Dermis microvascular lymphatic vessel endothelial cell (primary cell): ENCODE measurements around the gene PAX5. TPM values are rescaled to one million over a fixed set of nuclear protein-coding genes. Genes with fewer than 3 reads are reported as not detected.

ENCODE experiments used
- DNase-seq, 2 donors: peaks; one replicate each; pipeline versions ENCODE4 v3.0.0 to v3.0.0-alpha.2; 2010; ENCODE audit warnings: low read depth in 2 of 2
- total RNA-seq: library from RNA; depleted of rRNA; stranded (reverse); fragments of >200 nt; gene quantifications from 2 replicates; pipeline ENCODE4 v1.2.1, GENCODE V29; 2014

Gene PAX5
- total RNA-seq, 1 donor from 2014 or later, result not detected

- DNase-seq, result no peak
Observed at GRCh38 chr9:37037503-37038301, 3.6 kb upstream of the PAX5 start.

DNA sequence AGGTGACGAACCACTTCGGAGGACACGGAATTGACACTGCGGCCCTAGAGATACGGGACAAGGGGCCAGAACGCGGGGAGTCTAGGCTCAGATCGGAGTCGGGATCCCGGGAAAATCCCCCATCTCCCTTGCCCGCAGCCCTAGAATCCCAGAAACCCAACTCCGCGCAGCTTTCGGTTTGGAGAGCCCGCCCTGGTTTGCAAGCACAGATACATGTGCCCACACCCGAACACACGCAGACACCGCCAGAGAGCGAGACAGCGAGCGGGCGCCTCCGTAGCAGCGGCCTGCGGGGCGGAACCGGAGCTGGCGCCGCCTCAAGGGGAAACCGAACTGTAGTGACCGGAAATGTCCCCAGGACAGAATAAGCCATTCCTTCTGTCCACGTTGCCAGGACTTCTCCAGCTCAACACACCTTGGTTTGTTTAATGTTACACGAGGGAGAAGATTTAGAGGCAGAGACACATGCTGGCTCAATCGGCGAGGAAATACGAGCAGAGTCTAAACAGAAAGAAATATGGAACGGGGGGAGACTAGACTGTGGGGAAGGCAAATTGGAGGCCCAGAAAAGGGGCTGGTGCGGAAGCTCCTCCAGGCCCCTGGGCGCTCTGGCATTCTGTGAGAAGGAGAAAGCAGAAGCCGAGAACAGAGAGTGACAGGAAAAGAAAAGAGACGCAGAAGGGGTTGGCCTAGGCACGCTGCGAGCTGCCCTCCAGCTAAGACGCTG, 2.9 kb upstream of the PAX5 start:
- peak in 1 of 2 donors; percentile 24 for DNase-seq

GRCh38 chr9:37036371-37036775, 2.3 kb upstream of the PAX5 start:
- no peak for DNase-seq

- DNase-seq, result no peak
Observed at GRCh38 chr9:37035648-37036370, 1.7 kb upstream of the PAX5 start.

DNA sequence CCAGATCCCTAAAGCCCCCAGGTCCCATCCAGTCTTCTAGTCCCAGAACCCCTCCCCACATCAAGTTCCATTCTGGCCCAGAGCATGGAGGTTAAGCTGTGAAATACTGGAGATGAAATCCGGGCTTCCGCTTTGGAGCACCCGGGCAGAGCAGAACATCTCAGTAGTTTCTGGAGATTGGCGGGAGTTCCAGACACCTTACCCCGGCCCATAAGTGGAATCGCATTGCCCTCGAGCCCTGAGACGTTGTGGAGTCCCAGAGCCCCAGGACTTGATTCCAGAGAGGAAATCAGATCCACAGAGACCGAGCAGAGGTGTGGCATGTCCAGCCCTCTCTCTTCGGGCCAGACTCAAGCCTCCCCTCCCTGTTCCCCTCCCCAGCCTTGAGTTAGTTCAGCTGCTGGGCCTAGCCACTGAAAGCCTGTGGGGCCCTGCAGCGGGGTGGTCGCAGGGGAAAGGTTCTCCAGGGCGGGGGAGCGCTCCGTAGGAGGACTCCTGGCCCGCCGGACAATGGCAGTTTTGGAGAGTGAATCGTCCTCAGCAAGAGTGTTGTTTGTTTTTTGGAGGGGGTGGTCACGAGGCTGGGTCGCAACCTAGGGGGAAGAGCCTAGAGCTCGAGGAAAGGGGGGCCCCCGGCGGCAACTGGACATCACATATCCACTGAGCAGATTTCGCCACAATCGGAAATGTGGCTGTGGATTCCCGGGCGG, 1.0 kb upstream of the PAX5 start:
- no peak for DNase-seq

GRCh38 chr9:37034305-37034937, 353 bp upstream of the PAX5 start:
- DNase-seq, result peak in 1 of 2 donors; percentile 17

- no peak for DNase-seq
Observed at GRCh38 chr9:37033141-37033540, 927 bp downstream of the PAX5 start.

- no peak for DNase-seq
Observed at GRCh38 chr9:37032713-37033112, 1.4 kb downstream of the PAX5 start.

DNA sequence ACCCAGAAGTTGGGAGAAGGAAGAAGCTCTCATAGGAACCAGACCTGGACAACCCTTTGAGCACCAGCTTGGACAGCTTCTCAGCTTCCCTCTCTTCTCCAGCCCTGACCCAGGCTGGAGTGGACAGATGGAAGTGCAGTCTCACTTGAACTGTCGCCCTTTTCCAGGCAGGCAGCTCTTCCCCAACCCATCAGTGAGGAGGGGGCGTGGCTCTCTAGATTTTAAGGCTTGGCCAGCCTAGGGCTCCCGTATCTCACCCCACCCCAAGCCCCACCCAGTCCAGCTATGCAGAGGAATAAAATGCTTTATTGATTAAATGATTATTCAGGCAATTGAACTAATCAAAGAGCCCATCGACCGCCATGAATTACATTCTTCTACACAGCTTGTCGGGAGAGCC, 2.2 kb downstream of the PAX5 start:
- no peak for DNase-seq

DNA sequence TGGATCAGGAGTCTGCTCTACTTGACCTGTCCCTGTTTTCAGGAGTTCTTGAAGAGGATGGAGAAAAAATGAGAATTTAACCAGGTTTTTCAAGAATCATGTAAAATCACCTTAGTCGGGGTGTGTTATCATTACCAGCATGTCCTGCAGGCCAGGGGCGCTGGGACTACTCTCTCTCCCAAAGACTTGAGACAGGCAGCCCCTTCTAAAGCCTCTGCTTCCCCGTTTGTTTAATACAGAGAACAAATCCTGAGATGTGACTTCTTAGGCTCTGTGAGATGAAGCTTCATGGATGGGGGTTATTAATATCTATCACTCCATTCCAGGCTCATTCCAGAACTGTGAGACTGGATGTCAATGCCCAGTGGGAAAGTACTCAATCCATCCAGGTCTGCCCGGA, 3.0 kb downstream of the PAX5 start:
- DNase-seq, result no peak

GRCh38 chr9:37030611-37030939, 3.5 kb downstream of the PAX5 start:
- DNase-seq, result no peak

DNA sequence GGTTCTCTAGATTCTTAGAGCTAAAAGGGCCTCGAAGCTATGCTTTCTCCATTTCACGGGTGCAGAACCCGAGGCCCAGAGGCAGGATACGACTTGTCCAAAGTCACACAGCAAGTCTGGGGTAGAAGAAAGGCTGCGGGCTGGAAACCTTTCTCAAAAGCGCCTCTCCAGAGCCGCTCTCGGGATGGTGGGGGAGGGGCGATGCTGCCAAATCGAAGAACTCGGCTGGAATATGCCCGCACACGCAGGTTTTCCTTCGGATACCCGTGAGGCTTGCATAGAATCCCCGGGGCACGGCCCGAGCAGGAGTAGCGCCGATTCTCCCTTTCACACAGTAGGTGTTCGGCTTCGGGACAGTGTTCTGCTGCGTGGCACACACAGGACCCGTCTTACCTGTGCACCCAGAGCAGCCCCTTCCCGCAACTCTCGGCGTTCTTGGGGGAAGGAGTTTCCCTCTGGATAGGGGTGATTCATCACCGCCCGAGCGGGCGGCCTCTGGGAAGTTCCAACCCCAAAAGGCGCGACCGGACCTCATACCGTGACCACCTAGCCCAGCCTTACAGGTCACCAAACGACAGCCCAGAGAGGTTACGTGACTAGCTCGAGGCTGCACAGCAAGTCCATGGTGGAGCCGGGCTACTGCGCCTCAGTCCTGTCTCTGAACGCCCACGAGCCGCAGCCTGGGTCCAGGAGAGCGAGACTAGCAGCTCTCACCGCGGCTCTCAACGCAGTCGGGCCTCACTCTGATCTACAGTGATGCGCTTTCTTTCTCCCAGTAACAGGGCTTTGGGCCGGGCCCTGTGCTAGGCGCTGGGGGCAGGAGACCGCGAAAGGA, 4.1 kb downstream of the PAX5 start:
- DNase-seq, result no peak

DNA sequence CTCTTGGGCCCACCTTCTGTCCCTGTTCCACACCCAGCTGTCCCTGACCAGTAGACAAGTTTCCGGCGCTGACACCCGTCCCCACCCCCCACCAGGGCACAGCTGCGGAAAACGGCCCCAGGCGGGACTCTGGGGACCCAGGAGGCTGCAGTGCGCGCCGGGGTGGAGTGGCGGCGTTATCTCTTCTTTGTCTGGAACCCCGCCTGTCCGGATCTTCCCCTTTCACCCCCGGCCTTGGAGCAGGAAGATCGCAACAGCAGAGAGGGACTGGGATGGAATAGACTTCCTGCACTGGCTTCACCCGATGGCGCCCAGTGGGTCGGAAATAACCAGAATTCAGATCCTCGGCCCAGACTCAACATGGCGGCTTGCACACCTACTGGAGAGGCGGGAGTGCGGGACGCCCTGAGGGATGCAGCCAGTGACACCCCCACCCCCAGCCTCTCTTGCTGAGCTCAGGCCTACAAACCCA, 4.7 kb downstream of the PAX5 start:
- DNase-seq, result no peak

GRCh38 chr9:37028420-37029031, 5.5 kb downstream of the PAX5 start:
- DNase-seq, result no peak

- DNase-seq, result peak; percentile 84 to 97
Observed at GRCh38 chr9:37027582-37028419, 6.3 kb downstream of the PAX5 start.

- no peak for DNase-seq
Observed at GRCh38 chr9:37026931-37027581, 7.0 kb downstream of the PAX5 start.

DNA sequence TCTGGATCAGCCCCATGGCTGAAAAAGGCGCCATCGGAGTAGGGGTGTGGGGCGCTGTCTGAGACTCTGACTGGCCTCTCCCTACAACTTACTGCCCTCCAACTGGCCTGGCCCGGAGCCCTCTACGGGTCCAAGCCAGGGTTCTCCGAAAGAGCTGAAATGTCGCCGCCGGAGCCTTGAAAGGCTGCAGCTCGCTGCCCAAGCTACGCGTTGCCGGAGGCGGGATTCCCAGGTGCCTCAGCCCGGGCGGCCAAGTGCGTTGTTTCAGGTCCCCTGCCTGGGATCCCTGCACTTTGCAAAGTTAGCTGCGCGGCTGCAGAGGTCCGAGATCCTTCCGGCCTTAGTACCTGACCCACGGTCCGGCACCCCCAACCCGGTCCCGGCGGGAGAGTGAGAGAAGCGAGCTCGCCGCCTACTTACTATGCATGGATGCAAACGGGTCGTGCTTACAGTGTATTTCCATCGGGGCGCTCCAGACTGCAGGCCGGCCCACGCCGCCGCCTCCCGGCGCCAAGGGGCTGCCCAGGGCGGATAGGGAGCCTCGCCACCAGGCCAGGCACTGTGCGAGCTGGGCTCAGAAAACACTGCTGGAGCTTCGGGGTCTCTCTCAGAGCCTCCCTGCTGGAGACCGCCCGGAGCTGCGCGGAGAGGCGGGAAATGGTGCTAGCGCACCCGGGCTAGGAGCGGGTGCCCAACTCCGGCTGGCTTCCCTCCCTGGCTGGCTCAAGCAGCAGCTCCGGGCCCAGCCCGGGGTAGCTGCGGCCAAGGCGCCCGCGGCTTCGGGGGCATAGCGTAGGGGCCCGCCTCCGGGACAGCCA, 7.7 kb downstream of the PAX5 start:
- DNase-seq, result no peak

DNA sequence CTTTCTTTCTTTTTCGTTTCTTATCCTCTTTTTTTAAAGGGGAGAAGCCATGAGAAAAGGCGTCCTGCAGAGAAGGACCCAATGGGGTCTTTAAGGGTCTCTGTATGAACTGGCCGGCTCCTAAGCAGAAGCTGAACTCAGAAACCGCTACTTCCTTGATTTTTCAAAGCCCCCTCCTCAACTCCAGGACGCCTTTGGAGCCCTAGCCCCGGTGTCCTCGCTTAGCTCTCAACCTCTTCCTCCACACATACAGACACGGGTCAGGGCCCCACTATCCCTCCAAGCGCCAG, 8.3 kb downstream of the PAX5 start:
- DNase-seq, result no peak
